Fibroblast of gingiva (primary cell): ENCODE data around the gene KCND3.

Experiments used
- DNase-seq: peaks from one replicate; pipeline ENCODE4 v3.0.0-alpha.2; 2011; ENCODE audit warnings: low read depth

KCND3 gene

GRCh38 chr1:111920221-111921024 is 69.0 kb downstream of the KCND3 start:
- peak; percentile 65 for DNase-seq

GRCh38 chr1:111911776-111912515 is 77.5 kb downstream of the KCND3 start:
- DNase-seq, result no peak

- DNase-seq, result no peak
Measured at GRCh38 chr1:111911061-111911460, 78.4 kb downstream of the KCND3 start.

- DNase-seq, result no peak
Measured at GRCh38 chr1:111909030-111909429, 80.4 kb downstream of the KCND3 start.

GRCh38 chr1:111908011-111908621 is 81.4 kb downstream of the KCND3 start:
- no peak for DNase-seq

- DNase-seq, result no peak
Measured at GRCh38 chr1:111907321-111907720, 82.1 kb downstream of the KCND3 start.

GRCh38 chr1:111906816-111907215 is 82.7 kb downstream of the KCND3 start:
- DNase-seq, result no peak

GRCh38 chr1:111906111-111906510 is 83.4 kb downstream of the KCND3 start:
- DNase-seq, result no peak

GRCh38 chr1:111904478-111905218 is 84.8 kb downstream of the KCND3 start:
- no peak for DNase-seq

GRCh38 chr1:111903871-111904449 is 85.5 kb downstream of the KCND3 start:
- no peak for DNase-seq

GRCh38 chr1:111903148-111903870 is 86.2 kb downstream of the KCND3 start:
- no peak for DNase-seq

- DNase-seq, result no peak
Measured at GRCh38 chr1:111895469-111895868, 94.0 kb downstream of the KCND3 start.

- no peak for DNase-seq
Measured at GRCh38 chr1:111895017-111895416, 94.5 kb downstream of the KCND3 start.

- DNase-seq, result no peak
Measured at GRCh38 chr1:111894497-111894896, 95.0 kb downstream of the KCND3 start.

- no peak for DNase-seq
Measured at GRCh38 chr1:111891566-111891965, 97.9 kb downstream of the KCND3 start.

- DNase-seq, result no peak
Measured at GRCh38 chr1:111888740-111889376, 100.6 kb downstream of the KCND3 start.

- DNase-seq, result no peak
Measured at GRCh38 chr1:111887875-111888274, 101.6 kb downstream of the KCND3 start.

- no peak for DNase-seq
Measured at GRCh38 chr1:111887385-111887784, 102.1 kb downstream of the KCND3 start.

- DNase-seq, result no peak
Measured at GRCh38 chr1:111886741-111887140, 102.7 kb downstream of the KCND3 start.

- no peak for DNase-seq
Measured at GRCh38 chr1:111884772-111885443, 104.6 kb downstream of the KCND3 start.
